Amygdala (tissue), 56 donors: Measurements from ENCODE around the gene SPTLC2.

ENCODE experiments used
- DNase-seq, 56 donors: peaks; one replicate each; lab custom pipeline; 2025; lab: John Stamatoyannopoulos, UW

Gene SPTLC2

GRCh38 chr14:77475432-77476115 is 140.9 kb downstream of the SPTLC2 start:
- no peak for DNase-seq

GRCh38 chr14:77474479-77475177 is 141.8 kb downstream of the SPTLC2 start:
- DNase-seq = no peak

- no peak for DNase-seq
These were observed 142.5 kb downstream of the SPTLC2 start for GRCh38 chr14:77473921-77474320.

- DNase-seq = no peak
These were observed 146.1 kb downstream of the SPTLC2 start for GRCh38 chr14:77470224-77470870.

- no peak for DNase-seq
These were observed 146.9 kb downstream of the SPTLC2 start for GRCh38 chr14:77469539-77469938.

GRCh38 chr14:77469067-77469505 is 147.4 kb downstream of the SPTLC2 start:
- DNase-seq = no peak

- no peak for DNase-seq
These were observed 148.6 kb downstream of the SPTLC2 start for GRCh38 chr14:77467801-77468200.

- DNase-seq = peak in 43 of 56 donors; percentile 2 to 88 (median 39)
These were observed 157.2 kb downstream of the SPTLC2 start for GRCh38 chr14:77459072-77459723.

- DNase-seq = peak in 7 of 56 donors; percentile 32 to 79 (median 38)
These were observed 158.0 kb downstream of the SPTLC2 start for GRCh38 chr14:77458249-77458950.

- DNase-seq = peak; percentile 59 to 99 (median 97)
These were observed 158.8 kb downstream of the SPTLC2 start, which contains the start of the genes AHSA1 and VIPAS39 for GRCh38 chr14:77457522-77458248. Gene AHSA1, plus strand, starts transcription at chr14:77458093. Its CDS starts 97 bp downstream, at chr14:77458190. Gene VIPAS39, minus strand, starts transcription at chr14:77457601. Its CDS starts 3,499 bp downstream, at chr14:77454102.

- DNase-seq = peak in 3 of 56 donors; percentile 41 to 59 (median 45)
These were observed 159.3 kb downstream of the SPTLC2 start for GRCh38 chr14:77457115-77457521.
